ENCODE results near the gene SVOP.

Gene SVOP

GRCh38 chr12:108977360-108977759, 43.5 kb downstream of the SVOP start:
- DNase-seq (ENCODE audit: low spot score) = no peak

GRCh38 chr12:108975024-108975593, 45.8 kb downstream of the SVOP start:
- DNase-seq (ENCODE audit: low spot score) = no peak

- DNase-seq (ENCODE audit: low spot score) = no peak
Measured at GRCh38 chr12:108973629-108974152, 47.2 kb downstream of the SVOP start.

- DNase-seq (ENCODE audit: low spot score) = no peak
Measured at GRCh38 chr12:108972358-108972757, 48.5 kb downstream of the SVOP start.

DNA sequence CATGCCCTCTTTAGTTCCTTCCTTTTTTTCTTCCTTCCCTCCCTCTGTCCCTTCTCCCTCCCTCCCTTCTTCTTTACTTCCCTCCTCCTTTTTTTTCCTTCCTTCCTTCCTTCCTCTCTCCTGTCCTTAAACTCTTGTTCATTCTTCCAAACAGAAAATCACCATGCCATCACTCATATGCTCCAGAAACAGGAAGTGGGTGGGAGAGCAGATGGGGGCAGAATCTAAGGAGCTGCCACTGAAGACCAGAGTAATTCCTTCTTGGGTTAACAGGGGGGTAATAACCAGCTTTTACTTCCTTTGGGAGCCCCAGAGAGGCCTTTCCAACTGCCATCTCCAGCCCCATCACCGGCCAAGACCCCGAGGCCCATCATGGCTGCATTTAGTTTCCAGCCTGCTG, 51.2 kb downstream of the SVOP start:
- no peak for DNase-seq (ENCODE audit: low spot score)

GRCh38 chr12:108967869-108968540, 52.9 kb downstream of the SVOP start:
- DNase-seq (ENCODE audit: low spot score) = peak; percentile 62

GRCh38 chr12:108966378-108967151, 54.3 kb downstream of the SVOP start:
- DNase-seq (ENCODE audit: low spot score) = peak; percentile 34

DNA sequence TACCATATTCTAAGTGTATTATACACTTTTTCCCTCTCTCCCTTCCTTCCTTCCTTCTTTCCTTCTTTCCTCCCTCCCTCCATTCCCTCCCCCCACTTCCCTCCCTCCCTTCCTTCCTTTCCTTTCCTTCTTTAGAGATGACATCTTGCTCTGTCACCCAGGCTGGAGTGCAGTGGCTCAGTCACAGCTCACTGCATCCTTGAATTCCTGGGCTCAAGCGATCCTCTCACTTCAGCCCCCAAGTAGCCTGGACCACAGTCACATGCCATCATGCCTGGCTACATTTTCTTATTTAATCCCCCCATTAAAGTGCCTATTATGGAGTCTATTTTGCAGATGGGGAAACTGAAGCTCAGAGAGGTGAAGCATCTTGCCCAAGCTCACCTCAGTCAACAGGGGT, 55.0 kb downstream of the SVOP start:
- no peak for DNase-seq (ENCODE audit: low spot score)

GRCh38 chr12:108964371-108965352, 56.2 kb downstream of the SVOP start:
- DNase-seq (ENCODE audit: low spot score) = no peak

DNA sequence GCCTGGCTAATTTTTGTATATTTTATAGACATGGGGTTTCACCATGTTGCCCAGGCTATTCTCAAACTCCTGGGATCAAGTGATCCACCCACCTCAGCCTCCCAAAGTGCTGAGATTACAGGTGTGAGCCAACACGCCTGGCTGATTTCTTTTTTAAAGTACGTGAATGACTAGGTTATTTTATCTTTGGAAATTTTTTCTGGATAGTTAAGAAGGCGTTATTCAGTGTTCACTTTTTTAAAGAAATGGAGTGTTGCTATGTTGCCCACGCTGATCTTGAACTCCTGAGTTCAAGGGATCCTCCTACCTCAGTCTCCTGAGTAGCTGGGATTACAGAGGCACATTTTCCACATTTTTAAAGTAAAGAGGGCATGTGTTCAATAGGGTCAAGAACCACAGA, 58.6 kb downstream of the SVOP start:
- DNase-seq (ENCODE audit: low spot score) = no peak

- no peak for DNase-seq (ENCODE audit: low spot score)
Measured at GRCh38 chr12:108959748-108960655, 60.9 kb downstream of the SVOP start.

GRCh38 chr12:108955225-108955835, 65.5 kb downstream of the SVOP start:
- DNase-seq (ENCODE audit: low spot score) = no peak

DNA sequence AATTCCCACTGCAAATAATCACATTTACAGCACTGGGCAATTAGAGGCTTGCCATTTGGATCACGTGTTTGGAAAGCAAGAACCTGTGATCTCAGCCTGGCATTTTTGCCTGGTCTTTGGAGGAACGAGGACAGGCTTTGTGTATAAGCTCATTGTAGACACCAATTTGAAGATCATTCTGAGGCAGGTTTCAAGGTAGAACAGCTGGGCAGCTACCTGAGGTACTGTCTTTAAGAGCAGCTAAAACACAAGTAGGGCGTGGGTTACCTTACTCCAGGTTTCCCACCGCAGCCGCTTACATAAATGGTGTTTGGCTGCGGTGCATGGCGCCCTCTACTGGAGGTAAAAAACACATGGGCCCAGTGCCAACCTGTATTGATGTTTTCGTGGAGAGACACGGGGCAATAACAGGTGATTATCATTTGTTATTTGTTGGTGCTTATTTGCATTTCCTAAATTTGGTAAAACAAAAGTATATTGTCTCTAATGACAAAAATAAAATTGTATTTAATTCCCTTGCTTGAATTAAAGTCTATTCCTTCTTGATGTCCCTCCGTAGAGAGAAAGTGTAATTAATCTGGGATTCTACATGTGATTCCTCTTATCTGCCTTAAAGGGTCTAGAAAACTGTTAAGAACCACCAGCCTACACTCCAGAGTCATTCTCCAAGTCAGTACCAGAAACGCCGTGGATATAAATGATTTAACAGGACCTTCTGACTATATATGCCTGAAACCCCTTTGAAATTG, 69.7 kb downstream of the SVOP start:
- DNase-seq (ENCODE audit: low spot score) = peak; percentile 73

DNA sequence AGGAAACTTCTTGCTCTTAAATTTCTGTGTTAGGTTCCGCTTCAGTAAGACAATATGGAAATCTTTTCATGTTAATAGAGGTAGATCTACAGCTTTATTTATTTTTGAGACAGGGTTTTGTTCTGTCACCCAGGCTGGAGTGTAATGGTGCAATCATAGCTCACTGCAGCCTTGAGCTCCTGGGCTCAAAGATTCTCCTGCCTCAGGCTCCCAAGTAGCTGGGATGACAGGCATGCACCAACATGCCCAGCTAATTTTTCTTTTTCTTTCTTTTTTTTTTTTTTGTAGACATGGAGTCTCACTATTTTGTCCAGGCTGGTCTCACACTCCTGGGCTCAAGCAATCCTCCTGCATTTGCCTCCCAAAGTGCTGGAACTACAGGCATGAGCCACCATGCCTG, 70.9 kb downstream of the SVOP start:
- no peak for DNase-seq (ENCODE audit: low spot score)

DNA sequence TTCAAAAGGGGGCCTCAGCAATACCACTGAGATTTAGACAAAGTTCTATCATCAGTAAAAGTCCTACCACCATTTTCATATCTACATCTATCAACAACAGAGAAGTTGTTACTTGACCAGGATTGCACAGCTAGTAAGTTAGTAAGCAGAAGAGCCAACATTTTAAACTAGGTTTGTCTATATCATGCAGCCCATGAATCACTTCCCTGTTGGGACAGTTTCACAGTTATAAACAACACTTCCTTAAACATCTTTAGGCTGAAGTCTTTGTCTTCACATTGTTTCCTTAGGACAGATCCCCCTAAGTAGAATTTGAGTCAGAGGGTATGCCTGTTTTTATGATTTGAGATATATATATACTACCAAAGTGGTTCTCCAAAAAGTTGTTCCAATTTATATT, 72.5 kb downstream of the SVOP start:
- peak; percentile 37 for DNase-seq (ENCODE audit: low spot score)

DNA sequence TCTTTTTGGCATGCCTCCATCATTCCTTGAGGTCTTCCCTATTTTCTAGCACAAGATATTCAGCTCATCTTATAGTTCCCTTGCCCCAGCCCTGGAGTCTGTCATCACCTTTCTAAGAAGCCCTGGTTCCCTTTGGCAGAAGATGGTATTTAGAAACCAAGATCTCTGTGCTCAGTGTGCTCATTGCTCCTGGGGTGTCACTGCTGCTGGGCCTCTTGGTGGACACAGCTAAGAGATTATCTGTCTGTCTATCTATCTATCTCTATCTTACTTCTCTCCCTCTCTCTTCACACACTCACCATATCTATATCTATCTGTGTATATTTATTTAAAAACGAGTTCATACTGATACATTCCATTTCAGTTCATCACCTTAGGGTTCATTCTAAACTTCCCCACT, 73.8 kb downstream of the SVOP start:
- DNase-seq (ENCODE audit: low spot score) = no peak

DNA sequence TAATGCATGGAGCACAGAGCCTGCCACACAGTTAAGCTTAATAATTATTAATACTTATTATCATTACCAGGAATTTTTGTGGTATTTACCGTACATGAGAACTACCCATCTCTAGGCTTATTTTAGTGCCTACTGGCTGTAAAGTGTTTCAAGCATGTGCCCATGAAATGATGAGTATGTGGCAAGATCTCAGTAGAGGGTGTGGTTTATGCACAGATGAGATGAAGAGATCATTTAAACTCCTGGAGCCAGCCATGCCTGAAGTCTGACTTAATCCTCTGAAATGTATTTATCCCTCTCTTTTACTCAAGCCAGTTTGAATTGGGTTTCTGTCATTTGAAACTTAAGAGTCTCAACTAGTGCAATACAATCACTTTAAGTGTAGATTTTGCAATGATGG, 80.7 kb downstream of the SVOP start:
- no peak for DNase-seq (ENCODE audit: low spot score)

- peak; percentile 26 for DNase-seq (ENCODE audit: low spot score)
Measured at GRCh38 chr12:108939594-108939993, 81.3 kb downstream of the SVOP start.

- DNase-seq (ENCODE audit: low spot score) = no peak
Measured at GRCh38 chr12:108938247-108938924, 82.5 kb downstream of the SVOP start.

Data from pons (tissue), 1 donor.